Neural crest cell (in vitro differentiated cells): ENCODE measurements around the gene LPCAT3. TPM values are rescaled to one million over a fixed set of nuclear protein-coding genes. Genes with fewer than 3 reads are reported as not detected.

Source experiments
- DNase-seq: peaks from one replicate; pipeline ENCODE4 v3.0.0; 2021; ENCODE audit warnings: low read depth, mixed read lengths, low spot score
- H3K27ac Mint-ChIP-seq: one replicate; pipeline ENCODE4 v1.8.0; 2021; ENCODE audit warnings: mild to moderate bottlenecking, mixed read lengths; ENCODE audit not compliant: unreplicated experiment
- H3K27me3 Mint-ChIP-seq: 2 replicates; pipeline ENCODE4 v1.8.0; 2021; ENCODE audit warnings: low read depth, mild to moderate bottlenecking, mixed read lengths
- H3K36me3 Mint-ChIP-seq: 2 replicates; pipeline ENCODE4 v1.8.0; 2021; ENCODE audit warnings: low read depth, mild to moderate bottlenecking, mixed read lengths
- H3K4me1 Mint-ChIP-seq: 2 replicates; pipeline ENCODE4 v1.8.0; 2021; ENCODE audit warnings: mixed read lengths
- H3K4me3 Mint-ChIP-seq: one replicate; pipeline ENCODE4 v1.8.0; 2021; ENCODE audit warnings: mild to moderate bottlenecking, mixed read lengths
- H3K9me3 Mint-ChIP-seq: 2 replicates; pipeline ENCODE4 v1.8.0; 2021; ENCODE audit warnings: mixed read lengths
- total RNA-seq: library from RNA; stranded (reverse); gene quantifications from 2 replicates; pipeline ENCODE4 v1.2.1, GENCODE V29; 2021
- TF ChIP-seq, protein P1 (sequence below): fragments of 200-600 bp; sonication (generic); conservative IDR thresholded peaks from 2 replicates; pipeline ENCODE4 v1.5.0; 2021; ENCODE audit warnings: antibody characterized with exemption, mild to moderate bottlenecking

Gene LPCAT3
- total RNA-seq, 1 donor from 2014 or later: 32.8 TPM

- peak overlapping the region; percentile 78 for H3K4me3 Mint-ChIP-seq
- TF ChIP-seq, protein P1, sequence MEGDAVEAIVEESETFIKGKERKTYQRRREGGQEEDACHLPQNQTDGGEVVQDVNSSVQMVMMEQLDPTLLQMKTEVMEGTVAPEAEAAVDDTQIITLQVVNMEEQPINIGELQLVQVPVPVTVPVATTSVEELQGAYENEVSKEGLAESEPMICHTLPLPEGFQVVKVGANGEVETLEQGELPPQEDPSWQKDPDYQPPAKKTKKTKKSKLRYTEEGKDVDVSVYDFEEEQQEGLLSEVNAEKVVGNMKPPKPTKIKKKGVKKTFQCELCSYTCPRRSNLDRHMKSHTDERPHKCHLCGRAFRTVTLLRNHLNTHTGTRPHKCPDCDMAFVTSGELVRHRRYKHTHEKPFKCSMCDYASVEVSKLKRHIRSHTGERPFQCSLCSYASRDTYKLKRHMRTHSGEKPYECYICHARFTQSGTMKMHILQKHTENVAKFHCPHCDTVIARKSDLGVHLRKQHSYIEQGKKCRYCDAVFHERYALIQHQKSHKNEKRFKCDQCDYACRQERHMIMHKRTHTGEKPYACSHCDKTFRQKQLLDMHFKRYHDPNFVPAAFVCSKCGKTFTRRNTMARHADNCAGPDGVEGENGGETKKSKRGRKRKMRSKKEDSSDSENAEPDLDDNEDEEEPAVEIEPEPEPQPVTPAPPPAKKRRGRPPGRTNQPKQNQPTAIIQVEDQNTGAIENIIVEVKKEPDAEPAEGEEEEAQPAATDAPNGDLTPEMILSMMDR: no peak
- no peaks in the 10 kb centered on the region for H3K27me3 Mint-ChIP-seq
- no peak for DNase-seq
- H3K9me3 Mint-ChIP-seq: no peaks in the 10 kb centered on the region
- peaks cover 36% of the 10 kb centered on the region for H3K4me1 Mint-ChIP-seq
- peaks cover 17% of the 10 kb centered on the region for H3K36me3 Mint-ChIP-seq
- no peak overlapping the region for H3K27ac Mint-ChIP-seq
Observed at GRCh38 chr12:6966351-6966750, 51.9 kb downstream of the LPCAT3 start.

DNA sequence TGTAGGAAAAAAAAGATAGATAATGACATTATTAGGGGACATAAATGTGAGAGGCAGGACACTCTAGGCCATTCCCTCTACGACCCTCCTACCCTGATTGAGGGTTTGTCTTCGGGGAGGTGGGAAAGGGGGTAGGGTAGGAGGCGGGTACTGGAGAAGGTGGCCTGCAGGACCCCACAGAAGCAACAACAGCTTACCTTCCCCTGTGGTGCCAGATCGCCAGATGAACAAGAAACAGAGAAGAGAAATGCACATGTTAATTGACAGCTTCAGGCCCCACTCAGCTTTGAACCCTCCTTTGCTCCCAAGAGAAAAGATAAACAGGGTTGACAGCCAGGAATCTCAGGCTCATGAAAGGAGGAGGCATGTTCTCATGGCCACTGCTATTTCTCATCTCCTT is 52.6 kb downstream of the LPCAT3 start:
- Mint-ChIP-seq H3K4me1 (peaks cover 36% of the 10 kb centered on the region), H3K36me3 (peaks cover 15% of the 10 kb centered on the region), H3K27ac (no peak overlapping the region), H3K4me3 (peak overlapping the region; percentile 87), H3K27me3 (no peaks in the 10 kb centered on the region), H3K9me3 (no peaks in the 10 kb centered on the region)
- DNase-seq: no peak
- TF ChIP-seq, protein P1: no peak

DNA sequence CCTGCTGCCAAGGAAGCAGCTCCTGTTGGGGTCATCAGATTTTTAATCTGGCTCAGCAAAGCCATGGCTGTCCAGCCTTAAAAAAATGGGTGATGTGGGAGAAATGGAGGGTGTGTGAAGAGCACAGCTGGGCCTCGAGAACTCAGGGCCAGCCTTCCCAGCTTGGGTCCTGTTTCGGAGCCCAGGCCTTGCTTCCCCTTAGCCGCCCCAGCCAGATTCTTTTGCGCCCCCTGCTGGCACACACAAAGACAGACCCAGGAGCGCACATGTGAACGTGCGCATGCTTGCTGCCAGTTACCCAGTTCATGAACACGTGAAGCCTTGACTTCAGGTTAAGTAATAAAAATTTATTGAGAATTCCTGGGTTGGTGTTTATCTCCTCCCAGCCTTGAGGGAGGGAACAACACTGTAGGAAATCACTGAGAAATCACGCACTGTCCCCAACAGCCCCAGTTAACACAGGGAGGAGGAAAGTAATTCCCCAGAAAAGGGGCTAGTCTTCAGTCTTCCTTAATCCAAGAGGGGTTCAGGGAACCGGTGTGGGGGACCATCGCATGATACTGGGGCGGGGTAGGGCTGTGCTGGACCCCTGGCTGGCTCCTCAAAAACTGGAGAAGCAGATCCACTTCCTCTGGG is 53.1 kb downstream of the LPCAT3 start:
- peaks cover 15% of the 10 kb centered on the region for H3K36me3 Mint-ChIP-seq
- peak overlapping the region; percentile 87 for H3K4me3 Mint-ChIP-seq
- H3K4me1 Mint-ChIP-seq: peaks cover 33% of the 10 kb centered on the region
- peak overlapping the region; percentile 43 for H3K27ac Mint-ChIP-seq
- TF ChIP-seq, protein P1: peak; percentile 99
- no peaks in the 10 kb centered on the region for H3K9me3 Mint-ChIP-seq
- peak; percentile 84 for DNase-seq
- no peaks in the 10 kb centered on the region for H3K27me3 Mint-ChIP-seq

- Mint-ChIP-seq H3K9me3 (no peaks in the 10 kb centered on the region), H3K36me3 (peaks cover 15% of the 10 kb centered on the region), H3K4me1 (peaks cover 30% of the 10 kb centered on the region), H3K27ac (peak overlapping the region; percentile 43), H3K27me3 (no peaks in the 10 kb centered on the region), H3K4me3 (peak overlapping the region; percentile 87)
- TF ChIP-seq, protein P1: no peak
- DNase-seq: no peak
Observed at GRCh38 chr12:6964605-6965025, 53.7 kb downstream of the LPCAT3 start.

- TF ChIP-seq, protein P1: no peak
- H3K9me3 Mint-ChIP-seq: no peaks in the 10 kb centered on the region
- peak overlapping the region; percentile 67 for H3K27ac Mint-ChIP-seq
- peaks cover 11% of the 10 kb centered on the region for H3K36me3 Mint-ChIP-seq
- no peak for DNase-seq
- H3K27me3 Mint-ChIP-seq: no peaks in the 10 kb centered on the region
- peaks cover 24% of the 10 kb centered on the region for H3K4me1 Mint-ChIP-seq
- peak overlapping the region; percentile 61 for H3K4me3 Mint-ChIP-seq
Observed at GRCh38 chr12:6963791-6964413, 54.4 kb downstream of the LPCAT3 start.
